HEK293 (cell line): ENCODE results near the gene ARHGAP26.

Experiments
- CTCF ChIA-PET: fragments of 350-600 bp; formaldehyde crosslinking; extraction: SDS; loops from one replicate; lab custom pipeline; 2021; ENCODE audit warnings: antibody characterized with exemption; lab: Yijun Ruan, JAX
- POLR2A ChIA-PET: fragments of 300-600 bp; formaldehyde crosslinking; extraction: SDS; loops from one replicate; lab custom pipeline; 2020; ENCODE audit warnings: antibody characterized with exemption, inconsistent platforms; lab: Yijun Ruan, JAX
- H3K27ac ChIP-seq: fragments of 200-500 bp; sonication (Bioruptor generic); 2 replicates; pipeline ENCODE4 v1.5.1; 2014; ENCODE audit warnings: low read depth, low read length, control low read depth, inconsistent platforms; ENCODE audit errors: extremely low read depth
- H3K36me3 ChIP-seq, 2 experiments: fragments of 200-500 bp in 1 of 2; sonication (Bioruptor generic) in 1 of 2; 1 replicate in 1 of 2; 2 replicates in 1 of 2; pipeline ENCODE4 v1.5.1; 2014 to 2017; ENCODE audit warnings: inconsistent platforms in 2 of 2, low read length in 2 of 2; ENCODE audit not compliant: control insufficient read depth in 2 of 2, insufficient read depth in 1 of 2
- H3K4me1 ChIP-seq: fragments of 200-500 bp; sonication (Bioruptor generic); 2 replicates; pipeline ENCODE4 v1.5.1; 2014; ENCODE audit warnings: mild to moderate bottlenecking, low read length, inconsistent platforms; ENCODE audit not compliant: control insufficient read depth, insufficient read depth
- H3K4me3 ChIP-seq: 2 replicates; pipeline ENCODE4 v1.5.1; 2011; ENCODE audit warnings: low read depth, mild to moderate bottlenecking, control low read depth, low read length, moderate library complexity
- H3K9me3 ChIP-seq: fragments of 200-500 bp; sonication (Bioruptor generic); 2 replicates; pipeline ENCODE4 v1.5.1; 2014; ENCODE audit warnings: low read depth, low read length, inconsistent platforms; ENCODE audit not compliant: control insufficient read depth, insufficient read depth
- GLIS2 ChIP-seq: fragments of 450-650 bp; formaldehyde crosslinking; IDR thresholded peaks from 2 replicates; pipeline ENCODE4 v1.5.1; 2016; ENCODE audit warnings: missing biosample characterization, missing genetic modification characterization
- KLF1 ChIP-seq: fragments of 450-650 bp; formaldehyde crosslinking; IDR thresholded peaks from 2 replicates; pipeline ENCODE4 v1.5.1; 2016; ENCODE audit warnings: missing biosample characterization, missing genetic modification characterization
- KLF16 ChIP-seq: fragments of 450-650 bp; formaldehyde crosslinking; IDR thresholded peaks from 2 replicates; pipeline ENCODE4 v1.5.1; 2017; ENCODE audit warnings: missing biosample characterization, missing genetic modification characterization
- KLF8 ChIP-seq: fragments of 450-650 bp; formaldehyde crosslinking; IDR thresholded peaks from 2 replicates; pipeline ENCODE4 v1.5.1; 2016; ENCODE audit warnings: missing biosample characterization, missing genetic modification characterization
- SP7 ChIP-seq: fragments of 450-650 bp; formaldehyde crosslinking; IDR thresholded peaks from 2 replicates; pipeline ENCODE4 v1.5.1; 2016; ENCODE audit warnings: missing biosample characterization, missing genetic modification characterization
- ZBTB20 ChIP-seq: fragments of 450-650 bp; formaldehyde crosslinking; IDR thresholded peaks from 2 replicates; pipeline ENCODE4 v1.5.1; 2016; ENCODE audit warnings: missing biosample characterization, missing genetic modification characterization
- ZFHX2 ChIP-seq: fragments of 450-650 bp; formaldehyde crosslinking; conservative IDR thresholded peaks from 2 replicates; pipeline ENCODE4 v1.5.1; 2016; ENCODE audit warnings: missing biosample characterization, missing genetic modification characterization
- ZFP37 ChIP-seq: fragments of 450-650 bp; formaldehyde crosslinking; IDR thresholded peaks from 2 replicates; pipeline ENCODE4 v1.5.1; 2016; ENCODE audit warnings: missing biosample characterization, missing genetic modification characterization
- ZIC2 ChIP-seq: fragments of 450-650 bp; formaldehyde crosslinking; IDR thresholded peaks from 2 replicates; pipeline ENCODE4 v1.5.1; 2016; ENCODE audit warnings: missing biosample characterization, missing genetic modification characterization
- ZNF174 ChIP-seq: fragments of 450-650 bp; formaldehyde crosslinking; IDR thresholded peaks from 2 replicates; pipeline ENCODE4 v1.5.0; 2017; ENCODE audit warnings: missing biosample characterization, mild to moderate bottlenecking, missing genetic modification characterization
- ZNF24 ChIP-seq: fragments of 450-650 bp; formaldehyde crosslinking; IDR thresholded peaks from 2 replicates; pipeline ENCODE4 v1.5.1; 2016; ENCODE audit warnings: missing biosample characterization, missing genetic modification characterization
- ZNF335 ChIP-seq: fragments of 450-650 bp; formaldehyde crosslinking; conservative IDR thresholded peaks from 2 replicates; pipeline ENCODE4 v1.5.1; 2016; ENCODE audit warnings: missing biosample characterization, missing genetic modification characterization
- ZNF404 ChIP-seq: fragments of 450-650 bp; formaldehyde crosslinking; IDR thresholded peaks from 2 replicates; pipeline ENCODE4 v1.5.1; 2017; ENCODE audit warnings: missing biosample characterization, missing genetic modification characterization
- ZNF423 ChIP-seq: fragments of 450-650 bp; formaldehyde crosslinking; IDR thresholded peaks from 2 replicates; pipeline ENCODE4 v1.5.1; 2016; ENCODE audit warnings: missing biosample characterization, missing genetic modification characterization
- ZNF561 ChIP-seq: fragments of 450-650 bp; IDR thresholded peaks from 2 replicates; pipeline ENCODE4 v1.5.1; 2018; ENCODE audit warnings: missing biosample characterization, missing genetic modification characterization, borderline replicate concordance
- ZNF600 ChIP-seq: fragments of 450-650 bp; formaldehyde crosslinking; IDR thresholded peaks from 2 replicates; pipeline ENCODE4 v1.5.1; 2016; ENCODE audit warnings: missing biosample characterization, missing genetic modification characterization
- ZNF610 ChIP-seq: fragments of 450-650 bp; formaldehyde crosslinking; IDR thresholded peaks from 2 replicates; pipeline ENCODE4 v1.5.1; 2016; ENCODE audit warnings: missing biosample characterization, missing genetic modification characterization, borderline replicate concordance
- ZSCAN4 ChIP-seq: fragments of 450-650 bp; formaldehyde crosslinking; IDR thresholded peaks from 2 replicates; pipeline ENCODE4 v1.5.1; 2017; ENCODE audit warnings: missing biosample characterization, missing genetic modification characterization
- TF ChIP-seq, protein P1 (sequence below): fragments of 450-650 bp; formaldehyde crosslinking; IDR thresholded peaks from 2 replicates; pipeline ENCODE4 v1.5.1; 2017; ENCODE audit warnings: missing biosample characterization, mild to moderate bottlenecking, missing genetic modification characterization, moderate library complexity
- TF ChIP-seq, protein P2 (sequence below): fragments of 450-650 bp; formaldehyde crosslinking; IDR thresholded peaks from 2 replicates; pipeline ENCODE4 v1.5.0; 2017; ENCODE audit warnings: missing biosample characterization, missing genetic modification characterization, borderline replicate concordance
- TF ChIP-seq, protein P3 (sequence below): fragments of 450-650 bp; formaldehyde crosslinking; IDR thresholded peaks from 2 replicates; pipeline ENCODE4 v1.5.1; 2016; ENCODE audit warnings: missing biosample characterization, missing genetic modification characterization
- TF ChIP-seq, protein P4 (sequence below): fragments of 450-650 bp; formaldehyde crosslinking; IDR thresholded peaks from 2 replicates; pipeline ENCODE4 v1.5.1; 2016; ENCODE audit warnings: missing biosample characterization, missing genetic modification characterization, borderline replicate concordance

Gene ARHGAP26

GRCh38 chr5:142769251-142769792 lies 855 bp upstream of the ARHGAP26 start:
- no peaks in the 10 kb centered on the region for H3K9me3 ChIP-seq
- peak; percentile 89 for TF ChIP-seq ZNF335 (tag by site-specific recombination)
- TF ChIP-seq ZNF561 (tag by site-specific recombination), result 0 out of 2 replicates have a peak, but pooled peaks have one; percentile 34
- TF ChIP-seq ZNF24 (tag by site-specific recombination), result 0 out of 2 replicates have a peak, but pooled peaks have one; percentile 8
- TF ChIP-seq, protein P1, sequence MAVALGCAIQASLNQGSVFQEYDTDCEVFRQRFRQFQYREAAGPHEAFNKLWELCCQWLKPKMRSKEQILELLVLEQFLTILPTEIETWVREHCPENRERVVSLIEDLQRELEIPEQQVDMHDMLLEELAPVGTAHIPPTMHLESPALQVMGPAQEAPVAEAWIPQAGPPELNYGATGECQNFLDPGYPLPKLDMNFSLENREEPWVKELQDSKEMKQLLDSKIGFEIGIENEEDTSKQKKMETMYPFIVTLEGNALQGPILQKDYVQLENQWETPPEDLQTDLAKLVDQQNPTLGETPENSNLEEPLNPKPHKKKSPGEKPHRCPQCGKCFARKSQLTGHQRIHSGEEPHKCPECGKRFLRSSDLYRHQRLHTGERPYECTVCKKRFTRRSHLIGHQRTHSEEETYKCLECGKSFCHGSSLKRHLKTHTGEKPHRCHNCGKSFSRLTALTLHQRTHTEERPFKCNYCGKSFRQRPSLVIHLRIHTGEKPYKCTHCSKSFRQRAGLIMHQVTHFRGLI, result no peak
- TF ChIP-seq, protein P2, sequence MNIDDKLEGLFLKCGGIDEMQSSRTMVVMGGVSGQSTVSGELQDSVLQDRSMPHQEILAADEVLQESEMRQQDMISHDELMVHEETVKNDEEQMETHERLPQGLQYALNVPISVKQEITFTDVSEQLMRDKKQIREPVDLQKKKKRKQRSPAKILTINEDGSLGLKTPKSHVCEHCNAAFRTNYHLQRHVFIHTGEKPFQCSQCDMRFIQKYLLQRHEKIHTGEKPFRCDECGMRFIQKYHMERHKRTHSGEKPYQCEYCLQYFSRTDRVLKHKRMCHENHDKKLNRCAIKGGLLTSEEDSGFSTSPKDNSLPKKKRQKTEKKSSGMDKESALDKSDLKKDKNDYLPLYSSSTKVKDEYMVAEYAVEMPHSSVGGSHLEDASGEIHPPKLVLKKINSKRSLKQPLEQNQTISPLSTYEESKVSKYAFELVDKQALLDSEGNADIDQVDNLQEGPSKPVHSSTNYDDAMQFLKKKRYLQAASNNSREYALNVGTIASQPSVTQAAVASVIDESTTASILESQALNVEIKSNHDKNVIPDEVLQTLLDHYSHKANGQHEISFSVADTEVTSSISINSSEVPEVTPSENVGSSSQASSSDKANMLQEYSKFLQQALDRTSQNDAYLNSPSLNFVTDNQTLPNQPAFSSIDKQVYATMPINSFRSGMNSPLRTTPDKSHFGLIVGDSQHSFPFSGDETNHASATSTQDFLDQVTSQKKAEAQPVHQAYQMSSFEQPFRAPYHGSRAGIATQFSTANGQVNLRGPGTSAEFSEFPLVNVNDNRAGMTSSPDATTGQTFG, result no peak
- TF ChIP-seq ZSCAN4 (tag by site-specific recombination), result no peak
- no peaks in the 10 kb centered on the region for H3K36me3 ChIP-seq
- H3K27ac ChIP-seq, result peak overlapping the region; percentile 52; the same call in 1 of the 2 replicates
- H3K4me3 ChIP-seq, result peak overlapping the region; percentile 93
- ChIA-PET CTCF (interaction anchor here (0.6 to 4.5 kb wide), 8 partner anchors 16 to 111 kb away, joined by 4 to 23 read pairs (median 6); no protein-coding TSS in a partner anchor), POLR2A (interaction anchor here (0.7 to 2.5 kb wide), 7 partner anchors 14 to 114 kb away, joined by 3 to 10 read pairs (median 4); no protein-coding TSS in a partner anchor)
- 0 out of 2 replicates have a peak, but pooled peaks cover 4% of the 10 kb centered on the region for H3K4me1 ChIP-seq

DNA sequence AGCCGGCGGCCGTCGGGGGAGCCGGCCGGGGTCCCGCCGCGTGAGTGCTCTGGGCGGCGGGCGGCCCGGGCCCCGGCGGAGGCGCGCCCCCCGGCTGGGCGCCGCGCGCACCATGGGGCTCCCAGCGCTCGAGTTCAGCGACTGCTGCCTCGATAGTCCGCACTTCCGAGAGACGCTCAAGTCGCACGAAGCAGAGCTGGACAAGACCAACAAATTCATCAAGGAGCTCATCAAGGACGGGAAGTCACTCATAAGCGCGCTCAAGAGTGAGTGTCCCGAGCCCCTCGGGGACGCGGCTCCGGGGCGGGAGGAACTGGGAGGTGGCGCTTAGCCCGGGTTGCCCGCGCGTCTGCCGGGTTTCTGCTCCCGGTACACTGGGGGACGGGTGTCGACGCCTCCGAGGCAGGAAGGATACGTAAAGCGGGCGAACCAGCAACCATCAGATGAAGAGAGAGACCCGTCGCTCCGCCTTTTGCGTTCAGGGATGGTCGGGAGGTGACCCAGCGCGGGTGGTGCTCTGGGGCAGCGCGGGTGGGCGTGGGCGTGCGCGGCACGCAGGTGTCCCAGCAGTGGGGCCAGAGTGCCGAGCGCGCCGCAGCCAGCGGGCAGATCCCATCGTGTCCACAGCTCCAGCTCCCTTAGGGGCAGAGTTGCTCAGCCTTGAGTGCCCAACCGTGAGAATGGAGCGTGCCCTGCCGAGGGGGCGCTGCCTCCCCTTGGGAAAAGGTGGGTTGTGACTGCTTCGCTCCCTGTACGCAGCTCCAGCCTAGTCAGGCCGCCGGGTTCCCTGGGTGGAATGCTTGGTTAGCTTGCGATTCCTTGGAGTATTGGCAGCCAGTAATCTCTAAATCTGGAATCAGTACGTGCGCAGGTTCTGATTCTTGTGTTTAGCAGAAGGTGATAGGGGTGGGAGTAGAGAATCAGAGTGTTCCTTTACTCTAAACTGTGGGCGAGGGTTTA lies 753 bp downstream of the ARHGAP26 start:
- Histone ChIP-seq H3K9me3 (no peaks in the 10 kb centered on the region), H3K27ac (peak overlapping the region; percentile 86), H3K36me3 (no peaks in the 10 kb centered on the region), H3K4me1 (0 out of 2 replicates have a peak, but pooled peaks cover 4% of the 10 kb centered on the region), H3K4me3 (peak overlapping the region; percentile 93)
- CTCF ChIA-PET, result interaction anchor here (0.5 to 4.5 kb wide), 21 partner anchors 7 to 719 kb away, joined by 3 to 23 read pairs (median 4); no protein-coding TSS in a partner anchor
- POLR2A ChIA-PET, result interaction anchor here (0.9 to 2.5 kb wide), 11 partner anchors 12 to 118 kb away, joined by 3 to 10 read pairs (median 4); no protein-coding TSS in a partner anchor
- TF ChIP-seq, protein P3, sequence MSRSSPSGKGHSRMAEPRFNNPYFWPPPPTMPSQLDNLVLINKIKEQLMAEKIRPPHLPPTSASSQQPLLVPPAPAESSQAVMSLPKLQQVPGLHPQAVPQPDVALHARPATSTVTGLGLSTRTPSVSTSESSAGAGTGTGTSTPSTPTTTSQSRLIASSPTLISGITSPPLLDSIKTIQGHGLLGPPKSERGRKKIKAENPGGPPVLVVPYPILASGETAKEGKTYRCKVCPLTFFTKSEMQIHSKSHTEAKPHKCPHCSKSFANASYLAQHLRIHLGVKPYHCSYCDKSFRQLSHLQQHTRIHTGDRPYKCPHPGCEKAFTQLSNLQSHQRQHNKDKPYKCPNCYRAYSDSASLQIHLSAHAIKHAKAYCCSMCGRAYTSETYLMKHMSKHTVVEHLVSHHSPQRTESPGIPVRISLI (tag by site-specific recombination), result no peak
- TF ChIP-seq ZNF600 (tag by site-specific recombination) (peak; percentile 96), SP7 (tag by site-specific recombination) (peak; percentile 62; the same call in 1 of the 2 replicates), ZNF174 (tag by site-specific recombination) (no peak), ZBTB20 (tag by site-specific recombination) (peak; percentile 84), ZNF423 (peak; percentile 74), GLIS2 (tag by site-specific recombination) (peak; percentile 99), ZFHX2 (tag by site-specific recombination) (peak; percentile 97), ZFP37 (tag by site-specific recombination) (0 out of 2 replicates have a peak, but pooled peaks have one; percentile 60), ZNF404 (tag by site-specific recombination) (no peak), KLF16 (tag by site-specific recombination) (no peak; the same call in 1 of the 2 replicates), KLF1 (tag by site-specific recombination) (peak; percentile 82), ZNF610 (tag by site-specific recombination) (0 out of 2 replicates have a peak, but pooled peaks have one; percentile 25), KLF8 (tag by site-specific recombination) (peak; percentile 91; the same call in 1 of the 2 replicates), ZIC2 (tag by site-specific recombination) (peak; percentile 91)
- TF ChIP-seq, protein P1, result peak; percentile 94
- TF ChIP-seq, protein P4, sequence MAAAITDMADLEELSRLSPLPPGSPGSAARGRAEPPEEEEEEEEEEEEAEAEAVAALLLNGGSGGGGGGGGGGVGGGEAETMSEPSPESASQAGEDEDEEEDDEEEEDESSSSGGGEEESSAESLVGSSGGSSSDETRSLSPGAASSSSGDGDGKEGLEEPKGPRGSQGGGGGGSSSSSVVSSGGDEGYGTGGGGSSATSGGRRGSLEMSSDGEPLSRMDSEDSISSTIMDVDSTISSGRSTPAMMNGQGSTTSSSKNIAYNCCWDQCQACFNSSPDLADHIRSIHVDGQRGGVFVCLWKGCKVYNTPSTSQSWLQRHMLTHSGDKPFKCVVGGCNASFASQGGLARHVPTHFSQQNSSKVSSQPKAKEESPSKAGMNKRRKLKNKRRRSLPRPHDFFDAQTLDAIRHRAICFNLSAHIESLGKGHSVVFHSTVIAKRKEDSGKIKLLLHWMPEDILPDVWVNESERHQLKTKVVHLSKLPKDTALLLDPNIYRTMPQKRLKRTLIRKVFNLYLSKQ (tag by site-specific recombination), result no peak
